ENCODE measurements around the gene KCNK4.

The KCNK4 gene

DNA sequence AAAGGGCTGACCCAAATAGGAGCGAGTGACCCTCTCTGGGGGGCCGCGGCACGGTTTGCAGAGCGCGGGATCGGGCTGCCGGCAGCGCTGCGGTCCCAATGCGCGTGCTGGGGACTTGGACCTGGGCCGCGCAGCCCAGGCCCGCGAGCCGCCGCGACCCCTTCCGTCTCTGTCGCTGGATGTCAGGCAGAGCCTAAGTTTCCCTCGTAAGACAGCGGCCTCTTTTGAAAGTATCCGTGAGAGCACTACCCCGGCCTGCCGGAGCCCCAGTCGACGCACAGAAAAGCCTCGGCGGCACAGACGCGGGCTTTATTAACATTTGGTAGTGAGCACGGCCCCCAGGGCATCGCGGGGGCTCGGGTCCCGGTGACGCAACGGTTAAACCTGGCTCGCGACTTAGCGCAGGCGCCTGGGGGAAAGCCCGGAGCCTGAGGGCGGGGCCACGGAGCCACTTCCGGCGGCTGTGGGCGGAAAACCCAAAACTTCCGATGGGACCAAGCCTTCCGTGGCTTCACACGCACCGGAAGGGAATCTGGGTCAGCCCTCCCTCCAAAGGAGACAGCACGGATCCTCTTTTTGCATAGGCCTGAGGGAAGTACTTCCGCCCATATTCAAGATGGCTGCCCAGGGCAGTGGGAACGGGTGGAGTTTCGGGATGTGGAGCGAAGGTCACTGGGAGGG is 21.4 kb upstream of the KCNK4 start:
- DNase-seq = peak; percentile 94

GRCh38 chr11:64275031-64275800 is 15.9 kb upstream of the KCNK4 start:
- no peak for DNase-seq

GRCh38 chr11:64275841-64276240 is 15.3 kb upstream of the KCNK4 start:
- no peak for DNase-seq

- no peak for DNase-seq
Observed at GRCh38 chr11:64276653-64277431, 14.3 kb upstream of the KCNK4 start.

DNA sequence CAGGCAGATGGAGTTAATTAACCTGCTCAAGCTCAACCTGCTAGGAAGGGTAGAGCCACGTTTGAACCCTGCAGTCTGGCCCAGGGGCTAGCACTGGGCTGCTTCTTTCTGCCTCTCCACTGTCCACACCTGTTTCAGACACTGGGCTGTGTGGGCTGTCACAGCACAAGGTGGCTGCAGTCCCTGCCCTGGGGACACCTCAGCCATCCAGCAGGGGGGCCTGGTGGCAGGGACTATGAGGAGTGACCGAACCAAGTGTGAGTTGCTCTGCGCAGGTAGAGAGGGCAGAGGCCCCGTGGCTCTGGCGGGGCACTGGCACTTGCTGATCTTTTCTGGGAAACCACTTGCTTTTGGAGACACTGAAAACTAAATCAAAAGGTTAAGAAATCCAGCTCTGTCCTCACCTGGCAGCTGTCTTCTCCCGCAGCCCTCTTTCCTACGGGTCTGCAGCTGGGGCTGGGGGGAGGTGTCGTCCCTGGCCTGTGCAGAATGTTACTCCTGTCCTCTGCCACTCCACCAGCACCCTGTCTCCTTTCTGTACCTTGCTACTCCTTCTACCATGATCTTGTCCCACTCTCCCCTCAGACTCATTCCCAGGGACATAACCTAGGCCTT is 12.4 kb upstream of the KCNK4 start:
- no peak for DNase-seq

DNA sequence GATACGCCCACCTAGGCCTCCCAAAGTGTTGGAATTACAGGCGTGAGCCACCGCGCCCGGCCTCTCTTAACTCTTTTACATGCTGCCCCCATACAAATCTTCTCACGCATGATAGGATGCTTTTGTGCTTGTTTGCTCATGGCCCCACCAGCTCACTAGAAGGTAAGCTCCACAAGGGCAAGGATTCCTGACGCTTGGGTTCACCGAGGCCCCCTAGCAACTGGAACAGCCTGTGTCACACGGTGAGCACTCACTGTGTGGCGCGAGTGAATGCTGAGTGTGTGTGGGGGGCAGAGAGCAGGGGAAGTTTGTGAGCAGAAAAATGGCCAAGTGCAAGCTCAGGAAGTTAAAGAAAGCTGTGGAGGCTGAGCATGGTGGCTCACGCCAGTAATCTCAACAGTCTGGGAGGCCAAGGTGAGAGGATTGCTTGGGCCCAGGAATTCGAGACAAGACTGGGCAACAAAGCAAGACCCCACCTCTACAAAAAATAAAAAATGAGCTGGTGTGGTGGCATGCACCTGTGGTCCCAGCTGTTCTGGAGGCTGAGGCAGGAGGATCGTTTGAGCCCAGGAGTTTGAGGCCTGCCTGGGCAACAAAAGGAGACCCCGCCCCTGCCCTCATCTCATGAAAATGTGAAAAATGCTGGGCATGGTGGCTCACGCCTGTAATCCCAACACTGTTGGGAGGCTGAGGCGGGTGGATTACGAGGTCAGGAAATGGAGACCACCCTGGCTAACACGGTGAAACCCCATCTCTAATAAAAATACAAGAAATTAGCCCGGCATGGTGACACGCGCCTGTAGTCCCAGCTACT is 8.9 kb upstream of the KCNK4 start:
- DNase-seq = no peak

DNA sequence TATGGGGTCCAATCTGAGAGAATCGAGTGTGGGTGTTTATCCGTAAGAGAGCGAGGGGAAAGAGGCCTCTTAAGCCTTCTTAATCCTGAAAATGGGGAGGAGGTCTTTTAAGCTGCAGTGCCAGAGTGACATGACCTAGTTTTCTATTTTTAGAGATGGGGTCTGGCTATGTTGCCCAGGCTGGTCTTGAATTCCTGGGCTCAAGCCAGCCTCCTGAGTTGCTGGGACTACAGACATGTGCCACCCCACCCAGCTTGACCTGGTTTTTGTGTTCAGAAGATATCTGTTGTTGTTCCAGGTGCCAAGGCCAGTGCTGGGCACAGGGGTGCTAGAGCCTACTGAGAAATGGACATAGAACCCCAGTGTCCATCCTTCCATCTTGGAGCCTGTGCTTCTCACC is 8.0 kb upstream of the KCNK4 start:
- DNase-seq = no peak

GRCh38 chr11:64284048-64284961 is 6.8 kb upstream of the KCNK4 start, which contains the start of gene BAD:
BAD (minus strand) TSS chr11:64284665; CDS start chr11:64284368, 297 bp downstream.
- DNase-seq = peak; percentile 81

DNA sequence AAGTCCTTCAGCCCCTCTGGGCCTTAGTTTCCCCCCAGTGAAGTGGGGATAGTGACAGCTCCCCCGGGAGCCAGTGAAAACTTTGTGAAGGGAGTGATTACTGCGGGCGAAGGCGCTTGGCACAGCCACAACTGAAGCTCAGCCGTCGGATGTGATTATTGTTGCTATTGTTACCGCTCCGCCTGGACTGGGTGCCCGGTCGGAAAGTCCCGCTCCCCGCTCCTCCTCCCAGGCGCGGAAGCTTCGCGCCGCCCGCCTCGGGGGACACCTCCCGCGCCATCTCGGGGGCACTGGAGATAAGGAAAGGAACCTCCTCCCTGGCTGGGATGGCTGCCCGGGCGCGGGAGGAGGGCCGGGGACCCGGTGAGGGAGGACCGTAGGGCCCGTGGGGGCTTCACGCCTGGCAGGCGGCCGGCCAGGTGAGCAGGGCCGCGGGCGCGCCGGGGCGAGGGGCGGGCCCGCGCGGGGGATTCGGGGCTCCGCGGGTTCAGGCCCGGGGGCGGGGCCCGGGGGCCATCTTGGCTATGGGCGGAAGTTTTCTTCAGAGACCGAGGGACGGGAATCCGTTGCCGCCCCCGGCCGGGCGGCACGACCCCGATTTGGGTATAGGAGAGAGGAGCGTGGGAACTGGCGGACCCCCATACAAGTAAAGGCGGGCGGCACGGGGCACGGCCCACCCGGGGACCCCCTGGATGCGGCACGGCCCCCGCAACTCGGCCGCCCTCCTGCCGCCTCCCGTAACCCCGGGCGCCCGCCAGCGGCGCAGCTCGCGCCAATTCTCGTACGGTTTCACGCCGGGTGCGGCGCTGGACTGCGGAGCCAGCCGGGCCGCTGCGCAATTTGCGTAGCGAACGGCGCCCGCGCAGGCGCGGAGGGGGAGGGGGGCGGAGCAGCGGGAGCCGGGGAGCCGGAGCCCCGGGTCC is 5.9 kb upstream of the KCNK4 start, which contains the start of gene GPR137:
TSS of gene GPR137 (plus strand) at position 887 of the 923 bp plus-strand sequence. CDS start 677 bp downstream, outside the sequence.
- peak; percentile 43 for DNase-seq

DNA sequence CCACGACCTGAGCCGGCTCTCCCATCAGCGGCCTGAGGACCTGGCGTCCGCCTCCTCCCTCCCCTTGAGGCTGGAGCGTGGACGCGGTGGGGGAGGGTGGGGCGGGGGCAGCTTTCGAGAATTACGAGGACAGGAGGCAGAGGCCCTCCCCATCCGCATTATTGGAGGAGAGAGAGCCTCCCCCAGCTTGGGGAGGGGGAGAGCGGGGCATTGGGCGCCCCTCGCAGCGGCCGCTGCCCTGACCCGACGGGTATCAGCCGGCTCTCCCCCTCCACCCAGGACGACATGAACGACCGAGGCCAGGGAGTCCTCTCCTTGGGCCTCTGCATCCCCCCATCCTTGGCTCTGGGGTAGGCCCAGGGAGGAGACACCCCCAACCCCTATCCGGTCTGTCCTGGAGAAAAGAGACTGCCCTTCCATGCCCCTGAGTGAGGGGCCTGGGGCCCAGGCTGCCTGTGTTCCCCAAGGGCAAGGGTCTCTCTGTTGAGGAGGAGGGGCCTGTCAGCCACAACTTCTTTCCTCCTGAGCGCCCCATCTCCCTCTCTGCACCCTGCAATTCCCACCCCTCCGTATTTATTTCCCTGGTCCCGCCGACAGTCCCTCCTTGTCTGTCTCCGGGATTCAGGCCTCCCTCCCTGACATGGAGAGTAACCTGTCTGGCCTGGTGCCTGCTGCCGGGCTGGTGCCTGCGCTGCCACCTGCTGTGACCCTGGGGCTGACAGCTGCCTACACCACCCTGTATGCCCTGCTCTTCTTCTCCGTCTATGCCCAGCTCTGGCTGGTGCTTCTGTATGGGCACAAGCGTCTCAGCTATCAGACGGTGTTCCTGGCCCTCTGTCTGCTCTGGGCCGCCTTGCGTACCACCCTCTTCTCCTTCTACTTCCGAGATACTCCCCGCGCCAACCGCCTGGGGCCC is 5.0 kb upstream of the KCNK4 start:
- DNase-seq = peak; percentile 5

DNA sequence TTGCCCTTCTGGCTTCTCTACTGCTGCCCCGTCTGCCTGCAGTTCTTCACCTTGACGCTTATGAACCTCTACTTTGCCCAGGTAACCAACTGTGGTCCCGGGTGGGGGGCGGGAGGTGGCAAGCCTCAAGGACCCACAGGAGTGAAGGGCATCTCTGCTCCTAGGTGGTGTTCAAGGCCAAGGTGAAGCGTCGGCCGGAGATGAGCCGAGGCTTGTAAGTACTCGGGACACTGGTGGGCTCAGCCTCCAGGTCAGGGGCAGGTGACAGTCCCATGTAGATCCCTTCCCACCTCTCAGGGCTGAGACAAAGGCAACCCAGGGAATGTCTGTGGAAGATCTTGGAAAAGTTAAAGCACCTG is 4.3 kb upstream of the KCNK4 start:
- no peak for DNase-seq

GRCh38 chr11:64287676-64288352 is 3.3 kb upstream of the KCNK4 start:
- DNase-seq = no peak

GRCh38 chr11:64288353-64288750 is 2.8 kb upstream of the KCNK4 start:
- no peak for DNase-seq

DNA sequence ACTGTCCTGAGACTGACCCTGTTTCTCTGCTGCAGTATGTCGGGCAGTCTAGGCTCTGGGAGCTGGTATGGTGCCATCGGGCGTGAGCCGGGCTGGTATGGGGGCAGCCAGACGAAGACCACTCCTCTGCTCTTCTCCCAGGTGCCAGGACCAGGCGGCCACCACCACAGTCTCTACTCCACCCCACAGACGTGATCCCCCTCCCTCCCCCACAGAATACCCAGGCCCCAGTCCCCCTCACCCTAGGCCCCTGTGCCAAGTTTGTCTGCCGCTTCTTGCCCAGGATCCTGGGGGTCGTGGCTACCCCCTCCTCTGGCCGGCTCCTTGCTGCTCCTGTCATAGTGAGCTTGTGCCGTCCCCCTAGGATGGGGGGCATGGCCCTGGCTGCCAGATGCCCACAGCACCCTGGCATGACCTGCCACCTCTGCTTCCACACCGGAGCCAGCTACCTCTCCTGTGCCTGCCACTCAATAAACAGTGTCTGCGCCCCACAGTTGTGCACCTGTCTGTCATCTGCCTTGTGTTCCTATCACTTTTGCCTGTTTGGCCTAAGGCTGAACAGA is 2.0 kb upstream of the KCNK4 start:
- no peak for DNase-seq

DNA sequence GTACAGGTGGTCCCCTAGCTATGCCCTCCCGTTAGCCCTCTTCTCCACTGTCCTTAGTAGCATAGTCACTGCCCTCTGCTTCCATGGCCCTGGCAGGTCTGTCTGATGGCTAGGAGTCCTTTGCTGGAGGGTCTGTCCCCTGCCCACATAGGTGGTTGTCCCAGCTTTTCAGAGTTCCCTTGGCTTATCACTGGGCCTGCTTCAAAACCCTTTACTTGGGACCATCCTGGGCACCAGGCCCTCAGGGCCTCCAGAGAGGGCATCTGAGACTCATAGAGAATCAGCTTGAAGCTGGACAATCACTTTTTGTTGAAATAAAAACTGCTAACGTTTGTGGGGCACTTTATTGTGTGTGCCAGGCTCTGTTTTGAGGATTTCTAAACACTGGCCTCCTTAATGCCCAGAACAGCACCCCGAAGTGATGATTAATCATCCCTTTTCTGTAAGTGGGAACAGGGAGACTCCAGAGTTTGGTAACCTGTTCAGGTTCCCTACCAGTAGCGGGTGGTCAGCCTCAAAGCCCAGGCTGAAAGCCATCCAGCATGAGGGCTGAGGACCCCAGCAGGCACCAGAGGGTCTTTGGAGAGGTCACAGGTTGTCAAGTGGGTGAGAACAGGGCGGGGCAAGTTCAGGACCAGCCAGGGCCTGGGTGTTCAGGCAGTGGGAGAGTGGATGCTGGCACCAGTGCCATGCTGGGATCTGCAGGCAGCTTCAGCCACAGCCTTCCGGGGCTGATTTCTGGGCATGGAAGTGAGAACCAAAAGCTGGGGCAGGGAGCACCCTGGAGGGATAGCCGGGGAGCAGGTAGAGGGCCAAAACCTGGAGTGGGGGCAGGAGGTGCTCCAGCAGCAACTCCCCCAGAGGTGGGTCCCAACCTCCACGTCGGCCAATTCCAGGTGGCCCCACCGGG is 495 bp upstream of the KCNK4 start:
- no peak for DNase-seq

GRCh38 chr11:64291752-64292459 is 804 bp downstream of the KCNK4 start:
- no peak for DNase-seq

Data from NCI-H2029 treated with DMSO at 0.1 percent for 48 hours (cell line).